ENCODE measurements around the gene EEF1AKMT2. TPM values are rescaled to one million over a fixed set of nuclear protein-coding genes. Genes with fewer than 3 reads are reported as not detected.
A peak's percentile ranks its signal among the peaks of the same experiment; 100 is the strongest.

The EEF1AKMT2 gene
- total and polyA plus RNA-seq, 9 of the 15 experiments (the other 6 are each of a cell fraction or from before 2014, with no cell fraction given): 9.3 to 34.3 (median 23.7) TPM

GRCh38 chr10:124802313-124802675 lies 10.6 kb upstream of the EEF1AKMT2 start (continued):
- no peak for TF ChIP-seq ATF3 (IDR thresholded peaks at IDR 0.05)
- no peak for TF ChIP-seq ATF3 (CRISPR knock-in tag; conservative IDR thresholded peaks at IDR 0.05)
- no peak for TF ChIP-seq BRCA1 (IDR thresholded peaks at IDR 0.05)
- no peak for TF ChIP-seq BRCA1 (CRISPR knock-in tag; IDR thresholded peaks at IDR 0.05)
- no peak for TF ChIP-seq REST (IDR thresholded peaks at IDR 0.05; ENCODE audit: borderline replicate concordance)
- no peak for TF ChIP-seq REST (CRISPR knock-in tag; IDR thresholded peaks at IDR 0.05; ENCODE audit: low read depth)
- TF ChIP-seq EP300 (IDR thresholded peaks at IDR 0.05; ENCODE audit: low read length): no peak
- no peak for TF ChIP-seq GTF3C2 (IDR thresholded peaks at IDR 0.05; ENCODE audit: borderline replicate concordance, extremely low read depth, insufficient read length)
- no peak for TF ChIP-seq NR2C1 (IDR thresholded peaks at IDR 0.05)
- no peak for TF ChIP-seq NR2C1 (tag; IDR thresholded peaks at IDR 0.05)
- no peak for TF ChIP-seq KDM1A (IDR thresholded peaks at IDR 0.05)
- TF ChIP-seq FOXK1 (CRISPR knock-in tag; IDR thresholded peaks at IDR 0.05; ENCODE audit: borderline replicate concordance): no peak
- TF ChIP-seq NFYB (IDR thresholded peaks at IDR 0.05; ENCODE audit: extremely low read depth, insufficient read length): no peak
- 0 out of 2 replicates have a peak, but pooled peaks have one; percentile 4 for TF ChIP-seq AFF4 (CRISPR knock-in tag; IDR thresholded peaks at IDR 0.05)
